TTC549 (cell line): ENCODE data around the gene IL11.
"Not testable (repeated sequence)": the region's sequence is repeated elsewhere in the genome, so short reads cannot be mapped to it uniquely, and the experiment has no call there.

Experiments used
- FAIRE-seq: peaks from 2 replicates; lab custom pipeline; 2012; peaks lifted over from hg19 to GRCh38; lab: Jason Lieb, UNC

Gene IL11

DNA sequence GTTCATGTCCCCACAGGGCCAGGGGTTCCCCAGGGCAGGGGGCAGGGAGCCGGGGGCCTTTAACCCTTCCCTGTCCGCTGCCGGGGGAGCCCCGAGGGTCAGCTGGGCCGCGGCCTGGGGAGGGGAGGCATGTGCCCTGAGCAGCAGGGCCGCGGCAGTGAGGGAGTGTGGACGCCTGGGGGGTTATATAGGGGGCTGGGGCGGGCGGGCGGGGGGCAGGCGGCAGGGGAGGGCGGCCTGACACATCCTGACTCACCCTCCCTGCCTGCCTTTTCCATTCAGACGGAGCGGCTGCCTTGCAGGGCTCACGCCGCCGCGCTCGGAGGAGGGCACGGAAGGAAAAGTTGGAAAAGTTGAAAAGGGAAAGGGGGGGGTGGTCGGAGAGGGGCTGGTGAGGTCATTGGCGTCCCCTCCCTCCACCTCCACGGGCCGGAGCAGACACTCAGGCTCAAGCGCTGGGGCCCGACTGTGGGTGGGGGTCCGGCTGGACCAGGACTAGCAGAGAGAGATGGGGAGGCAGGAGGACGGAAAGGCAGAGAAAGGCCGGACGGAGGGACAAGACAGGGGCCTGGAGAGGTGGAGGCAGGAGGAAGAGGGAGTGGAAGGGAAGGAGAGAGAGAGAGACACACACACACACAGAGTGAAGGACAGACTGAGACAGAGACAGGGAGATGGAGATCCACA lies at the start of gene IL11:
IL11 (minus strand) TSS at position 159 of the 684 bp plus-strand sequence; CDS start at position 6, 153 bp downstream.
- no peak for FAIRE-seq

DNA sequence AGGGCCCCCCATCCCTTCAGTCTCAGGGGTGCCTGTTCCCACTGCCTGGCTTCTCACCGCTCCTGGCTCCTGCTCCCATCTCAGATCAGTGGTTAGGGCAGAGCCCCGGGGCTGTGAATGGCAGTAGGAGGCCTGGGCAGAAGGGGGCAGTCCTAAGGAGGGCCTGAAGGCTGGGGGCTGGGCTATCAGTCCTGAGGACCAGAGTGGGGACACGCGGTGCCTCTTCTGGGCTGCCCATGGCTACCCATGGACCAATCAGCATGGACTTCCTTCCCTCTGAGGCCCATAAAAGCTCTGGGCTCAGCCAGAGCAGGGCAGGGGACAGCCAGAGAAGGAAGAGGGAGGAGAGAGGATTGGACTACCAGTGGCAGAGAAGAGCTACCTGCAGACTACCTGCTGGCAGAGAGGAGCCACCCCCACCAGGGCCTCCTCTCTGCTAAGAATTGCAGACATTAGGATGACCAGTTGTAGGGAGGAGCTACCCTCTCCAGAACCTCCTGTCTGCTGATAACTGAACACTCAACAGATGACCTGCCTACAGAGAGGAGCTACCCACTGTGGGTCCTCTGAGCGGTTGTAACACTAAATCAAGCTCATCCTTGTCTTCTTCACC lies 49.5 kb upstream of the IL11 start:
- no peak for FAIRE-seq

DNA sequence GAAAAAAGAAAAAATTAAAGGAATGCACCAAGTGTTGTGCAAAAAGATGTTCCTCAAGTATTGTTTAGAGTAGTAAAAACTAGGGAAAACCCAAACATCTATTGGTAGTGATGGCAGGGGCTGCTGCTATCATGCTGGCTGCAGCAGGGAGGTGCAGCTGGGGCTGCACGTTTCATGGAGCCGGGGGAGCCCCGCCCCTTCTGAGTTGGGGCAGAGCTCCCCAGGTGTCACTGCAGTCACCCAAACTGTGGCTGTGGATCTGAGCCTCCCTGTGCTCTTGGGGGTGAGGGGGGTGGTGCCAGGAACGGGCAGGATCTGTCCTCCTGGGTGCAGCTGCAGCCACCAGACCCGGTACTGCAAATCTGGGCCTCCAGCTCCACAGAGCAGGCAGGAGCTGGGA lies 48.8 kb upstream of the IL11 start:
- no peak for FAIRE-seq

GRCh38 chr19:55418185-55418584 lies 47.9 kb upstream of the IL11 start:
- FAIRE-seq: peak; percentile 46

GRCh38 chr19:55410168-55410567 lies 39.9 kb upstream of the IL11 start:
- no peak for FAIRE-seq

DNA sequence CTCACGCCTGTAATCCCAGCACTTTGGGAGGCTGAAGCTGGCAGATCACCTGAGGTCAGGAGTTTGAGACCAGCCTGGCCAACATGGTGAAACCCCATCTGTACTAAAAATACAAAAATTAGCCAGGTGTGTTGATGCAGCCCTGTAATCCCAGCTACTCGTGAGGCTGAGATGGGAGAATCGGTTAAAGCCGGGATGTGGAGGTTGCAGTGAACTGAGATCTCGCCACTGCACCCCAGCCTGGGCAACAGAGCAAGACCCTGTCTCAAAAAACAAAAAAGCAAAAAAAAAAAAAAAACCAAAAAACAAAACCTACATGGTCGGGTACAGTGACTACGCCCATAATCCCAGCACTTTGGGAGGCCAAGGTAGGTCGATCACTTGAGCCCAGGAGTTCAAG lies 38.9 kb upstream of the IL11 start:
- not testable (repeated sequence) for FAIRE-seq

GRCh38 chr19:55408533-55408872 lies 38.2 kb upstream of the IL11 start:
- FAIRE-seq: no peak

DNA sequence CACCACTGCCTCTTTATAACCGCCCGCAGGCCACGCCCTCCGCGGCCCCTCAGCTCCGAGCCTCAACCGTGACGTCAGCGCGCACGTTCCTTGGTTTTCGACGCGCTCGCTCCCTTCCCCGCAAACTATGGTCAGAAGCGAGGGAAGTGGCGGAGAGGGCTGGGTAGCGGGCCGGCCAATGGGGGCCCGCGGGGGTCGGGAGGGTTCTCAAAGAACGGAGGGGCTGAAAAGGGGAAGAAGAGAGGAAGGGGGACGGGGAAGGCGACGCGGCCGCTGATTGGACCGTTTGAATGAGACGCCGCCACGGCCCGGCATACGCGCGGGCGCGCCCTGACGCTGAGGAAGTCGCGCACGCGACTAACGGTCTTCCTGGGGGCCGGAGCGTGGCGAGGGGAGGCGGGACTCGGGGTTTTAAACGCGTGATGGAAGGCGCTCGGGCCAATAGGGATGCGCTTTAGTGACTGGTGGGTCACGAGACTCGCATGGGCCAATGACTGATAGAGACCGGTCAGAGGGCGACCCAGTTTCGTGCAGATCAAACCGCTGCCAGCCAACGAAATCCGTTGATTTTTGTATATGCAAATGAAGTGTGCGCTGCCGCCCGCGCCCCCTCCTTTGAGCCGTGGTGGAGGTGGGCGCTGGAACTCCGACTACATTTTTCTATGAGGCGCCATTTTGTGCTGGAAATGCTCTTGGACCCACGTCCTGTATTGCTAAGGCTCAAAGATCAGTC lies 37.7 kb upstream of the IL11 start:
- FAIRE-seq: peak; percentile 94

- FAIRE-seq: not testable (repeated sequence)
These were observed 37.2 kb upstream of the IL11 start, which contains the start of gene UBE2S for GRCh38 chr19:55407550-55407799. UBE2S (minus strand) TSS chr19:55407788; CDS start chr19:55407589, 199 bp downstream.

GRCh38 chr19:55406826-55407549 lies 36.7 kb upstream of the IL11 start:
- FAIRE-seq: no peak

DNA sequence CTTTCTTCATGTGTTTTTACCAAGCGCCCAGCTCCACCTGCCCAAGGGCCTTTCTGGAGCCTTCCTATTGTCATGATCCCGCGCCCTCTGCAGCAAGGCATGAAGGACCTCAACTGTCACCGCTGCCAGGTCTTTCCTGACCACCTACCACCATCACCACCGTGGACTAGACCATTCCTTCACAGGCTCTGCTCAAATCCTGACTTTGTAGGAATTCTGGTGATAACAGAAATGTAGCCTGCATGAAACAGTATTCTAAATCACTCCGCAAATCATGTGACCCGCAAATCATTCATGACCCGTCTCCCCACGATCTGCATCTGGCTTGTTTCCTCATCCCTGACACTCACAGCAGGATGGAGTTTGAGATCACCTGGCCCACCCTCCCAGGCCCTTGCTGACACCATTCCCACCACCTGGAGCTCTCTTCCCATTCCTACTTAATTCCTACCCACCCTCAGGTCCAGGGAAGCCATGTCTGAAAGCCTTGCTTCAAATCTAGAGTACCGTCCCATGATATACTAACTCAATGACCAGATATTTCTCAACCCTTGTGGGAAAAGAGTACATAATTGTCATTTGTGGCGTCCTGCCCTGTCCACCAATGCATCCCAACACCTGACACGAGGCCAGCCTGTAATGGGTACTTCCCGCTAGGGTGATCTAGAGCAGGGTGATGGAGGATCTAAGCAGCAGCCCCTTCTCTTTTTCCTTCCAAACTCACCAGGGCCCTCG lies 36.0 kb upstream of the IL11 start:
- no peak for FAIRE-seq

DNA sequence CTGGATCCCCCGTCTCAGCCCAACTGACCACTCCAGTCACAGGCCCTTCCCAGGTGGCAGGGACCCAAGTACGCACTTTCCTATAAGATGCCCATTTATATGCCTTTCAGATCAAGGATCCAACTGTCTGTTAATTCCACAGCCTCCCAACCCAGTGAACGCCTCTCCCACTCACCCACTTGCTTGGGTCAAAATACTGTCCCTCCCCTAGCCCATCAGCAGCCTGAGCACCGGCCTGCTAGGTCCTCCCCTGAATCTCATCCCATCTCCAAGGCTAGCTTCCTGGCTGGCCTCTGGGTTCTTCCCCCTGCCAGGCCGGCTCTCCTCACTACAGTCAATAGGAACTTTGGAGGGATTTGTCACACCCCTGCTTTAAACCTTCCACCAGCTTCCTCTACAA lies 35.4 kb upstream of the IL11 start:
- FAIRE-seq: no peak

DNA sequence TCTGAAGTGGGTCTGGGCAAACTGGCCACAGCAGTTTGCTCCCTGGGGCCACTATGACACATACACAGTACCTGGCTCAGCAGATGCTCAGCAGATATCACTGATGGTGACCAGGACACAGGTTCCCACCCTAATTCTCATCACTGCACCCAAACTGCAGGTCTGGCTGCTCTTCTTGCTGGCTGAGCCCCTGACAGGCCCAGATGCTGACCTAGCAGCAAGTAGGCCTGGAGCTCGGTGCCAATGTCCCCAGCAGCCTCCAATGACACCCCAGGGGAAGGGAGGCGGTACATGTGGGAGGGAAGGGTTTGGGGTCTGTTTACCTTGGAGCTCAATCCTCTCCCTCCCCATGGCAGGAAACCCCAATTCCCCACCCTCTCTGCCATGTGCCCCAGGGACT lies 32.2 kb upstream of the IL11 start:
- no peak for FAIRE-seq

DNA sequence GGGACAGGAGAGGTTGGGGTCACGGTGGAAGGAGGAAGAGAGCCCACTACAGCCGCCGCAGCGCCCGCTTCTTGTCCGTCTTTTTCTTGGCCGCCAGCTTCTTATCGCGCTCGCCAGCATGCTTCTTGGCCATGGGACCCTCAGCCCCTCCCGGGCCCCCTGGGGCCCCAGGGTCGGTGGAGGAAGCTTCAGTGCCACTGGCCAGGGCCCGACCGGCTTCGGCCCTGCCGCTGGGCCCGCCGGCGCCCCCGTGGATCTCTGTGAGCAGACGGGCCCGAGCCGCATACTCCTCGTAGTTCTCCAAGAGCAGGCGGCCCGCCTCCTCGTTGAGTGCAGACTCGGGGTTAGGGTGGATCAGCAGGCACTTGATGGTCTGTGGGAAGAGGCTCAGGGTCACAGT lies 31.1 kb upstream of the IL11 start:
- FAIRE-seq: not testable (repeated sequence)

DNA sequence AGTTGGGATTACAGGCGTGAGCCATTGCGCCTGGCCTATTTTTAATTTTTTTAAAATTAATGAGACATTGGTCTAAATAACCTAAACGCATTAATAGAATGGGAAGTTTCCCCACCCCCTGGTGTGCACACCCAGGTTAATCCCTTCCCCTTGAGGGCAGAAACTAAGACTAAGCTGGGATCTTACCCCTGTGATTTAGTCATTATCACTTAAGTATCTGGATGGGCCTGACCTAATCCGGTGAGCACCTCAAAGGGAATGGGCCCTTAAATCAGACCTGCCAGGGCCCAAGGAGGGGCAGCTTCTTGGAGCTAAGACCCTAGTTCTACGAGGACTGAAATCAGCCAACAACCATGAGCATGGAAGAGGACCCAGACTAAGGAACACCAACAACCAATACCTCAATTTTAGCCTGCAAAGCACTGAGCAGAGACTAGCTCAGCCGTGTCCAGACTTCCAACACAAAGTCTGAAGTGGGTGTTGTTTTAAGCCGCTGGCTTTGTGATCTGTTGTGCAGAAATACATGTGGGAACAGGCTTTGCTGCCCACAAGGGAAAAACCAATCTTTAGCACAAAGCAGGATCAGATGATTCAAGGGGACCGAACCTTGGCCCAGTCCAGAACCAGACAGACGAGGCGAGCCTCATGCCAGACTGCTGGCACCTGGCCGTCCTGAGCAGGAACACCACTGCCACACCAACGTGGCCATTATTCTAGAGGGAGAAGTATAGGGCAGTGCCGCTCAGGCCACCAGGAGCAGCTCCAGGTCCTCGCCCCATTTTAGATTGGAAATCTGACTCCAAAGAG lies 30.2 kb upstream of the IL11 start:
- FAIRE-seq: peak; percentile 42

DNA sequence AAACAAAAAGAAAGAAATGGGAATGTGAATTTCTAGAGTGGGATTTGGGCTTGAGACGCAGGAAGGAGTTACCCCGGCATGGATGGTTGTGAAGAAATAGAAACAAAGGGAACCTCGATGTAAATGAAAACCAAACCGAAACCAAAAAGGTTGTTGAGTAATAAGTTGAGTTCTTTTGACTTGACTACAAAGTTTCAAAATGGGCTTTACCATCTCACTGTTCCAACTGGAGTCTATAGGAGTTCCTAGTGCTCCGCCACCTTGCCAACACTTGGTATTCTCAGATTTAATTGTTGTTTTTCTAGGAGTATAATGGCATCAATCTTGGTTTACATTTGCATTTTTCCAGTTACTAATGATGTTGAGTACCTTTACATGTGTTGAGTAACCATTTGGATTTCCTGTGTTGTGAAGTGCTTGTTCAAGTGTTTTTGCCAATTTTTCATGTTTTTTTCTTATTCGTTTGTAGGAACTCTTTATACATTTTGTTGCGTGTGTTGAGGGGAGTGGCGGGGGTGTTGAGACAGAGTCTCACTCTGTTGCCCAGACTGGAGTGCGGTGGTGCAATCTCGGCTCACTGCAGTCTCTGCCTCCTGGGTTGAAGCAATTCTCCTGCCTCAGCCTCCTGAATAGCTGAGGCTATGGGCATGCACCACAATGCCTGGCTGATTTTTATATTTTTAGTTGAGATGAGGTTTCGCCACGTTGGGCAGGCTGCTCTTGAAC lies 28.1 kb upstream of the IL11 start:
- FAIRE-seq: no peak

DNA sequence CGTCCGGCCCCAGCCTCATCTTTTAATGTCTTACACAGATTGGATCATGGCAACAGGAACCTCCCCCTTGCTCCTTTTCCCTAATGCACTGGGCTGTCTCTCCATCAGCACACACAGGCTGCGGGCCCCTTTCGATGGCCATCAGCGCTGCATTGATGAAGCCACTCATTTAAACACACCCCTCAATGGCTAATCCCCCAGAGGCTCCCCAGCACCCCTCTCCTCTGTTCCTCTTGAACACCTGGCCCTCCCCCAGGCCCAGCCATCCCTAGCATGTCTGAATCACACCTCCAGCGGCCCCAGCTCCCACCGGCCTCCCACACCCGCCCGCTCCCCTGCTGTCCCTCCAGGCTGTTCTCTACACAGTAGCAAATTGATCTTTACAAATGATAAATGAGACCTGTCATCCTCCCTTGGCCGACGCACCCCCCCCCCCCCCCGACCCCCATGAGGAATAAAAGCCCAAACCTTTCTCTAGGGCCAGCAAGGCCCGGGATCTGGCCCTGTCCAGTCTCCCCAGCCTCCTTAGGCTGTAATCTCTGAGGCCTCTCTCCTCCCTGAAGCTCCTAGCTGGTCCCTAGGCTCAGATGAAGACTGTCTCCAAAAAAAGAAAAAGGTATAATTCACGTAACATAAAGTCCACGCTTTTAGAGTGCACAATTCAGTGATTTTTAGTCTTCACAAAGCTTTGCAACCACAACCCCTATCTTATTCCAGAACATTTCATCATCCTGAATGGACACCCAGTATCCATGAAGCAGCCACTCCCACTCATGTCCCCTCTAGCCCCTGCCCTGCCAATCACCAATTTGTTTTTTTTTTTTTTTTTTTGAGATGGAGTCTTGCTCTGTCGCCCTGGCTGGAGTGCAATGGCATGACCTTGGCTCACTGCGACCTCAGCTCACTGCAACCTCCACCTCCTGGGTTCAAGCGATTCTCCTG lies 22.8 kb upstream of the IL11 start:
- FAIRE-seq: no peak

DNA sequence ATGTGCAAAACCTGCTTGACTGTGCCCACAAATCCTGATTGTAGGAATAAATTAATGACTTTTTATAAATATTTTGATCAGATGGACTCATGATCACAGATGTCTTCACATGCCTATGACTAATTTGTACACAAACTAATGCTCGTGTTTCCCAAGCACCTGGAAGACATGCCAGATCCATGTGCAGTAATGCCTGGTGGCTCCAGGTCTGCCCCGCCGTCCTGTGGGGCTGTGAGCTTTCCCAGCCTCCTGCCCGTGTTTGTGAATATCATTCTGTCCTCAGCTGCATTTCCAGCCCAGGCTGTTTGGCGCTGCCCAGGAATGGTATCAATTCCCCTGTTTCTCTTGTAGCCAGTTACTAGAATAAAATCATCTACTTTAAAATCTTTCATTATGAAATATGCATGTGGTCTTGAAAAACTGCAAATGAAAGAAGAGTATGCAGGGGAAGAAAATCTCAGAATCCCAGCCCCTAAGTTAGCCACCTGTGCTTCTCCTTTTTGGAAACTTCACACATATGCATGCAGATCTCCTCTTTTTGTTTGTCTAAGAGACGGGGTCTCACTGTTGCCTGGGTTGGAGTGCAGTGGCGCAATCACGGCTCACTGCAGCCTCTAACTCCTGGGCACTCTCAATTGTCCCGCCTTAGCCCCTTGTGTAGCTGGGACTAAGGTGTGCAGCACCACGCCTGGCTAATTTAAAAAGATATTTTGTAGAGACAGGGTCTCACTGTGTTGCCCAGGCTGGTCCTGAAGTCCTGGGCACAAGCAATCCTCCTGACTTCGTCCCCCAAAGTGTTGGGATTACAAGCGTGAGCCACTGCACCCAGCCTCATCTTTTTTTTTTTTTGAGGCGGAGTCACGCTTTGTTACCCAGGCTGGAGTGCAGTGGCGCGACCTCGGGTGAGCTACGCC lies 21.7 kb upstream of the IL11 start:
- no peak for FAIRE-seq
